Tibial artery (tissue), 4 donors: Measurements from ENCODE around the gene EHD1.

ENCODE experiments used
- DNase-seq, 2 donors: peaks; one replicate each; pipeline ENCODE4 v3.0.0-alpha.2; 2019
- H3K27ac ChIP-seq, 2 donors: fragments of 200-600 bp; sonication (generic) in 1 of 2; 1 replicate in 1 of 2; 2 replicates in 1 of 2; pipeline ENCODE4 v1.5.1; 2018 to 2019; ENCODE audit warnings: mild to moderate bottlenecking in 1 of 2
- H3K27me3 ChIP-seq, 2 donors: fragments of 200-600 bp; sonication (generic) in 1 of 2; one replicate each; pipeline versions ENCODE4 v1.5.1 to v1.6.0; 2016 to 2019
- H3K36me3 ChIP-seq, 3 donors: fragments of 200-600 bp; sonication (generic) in 2 of 3; one replicate each; pipeline ENCODE4 v1.5.1; 2016 to 2019; ENCODE audit warnings: mild to moderate bottlenecking in 2 of 3
- H3K4me1 ChIP-seq, 4 donors: fragments of 200-600 bp; sonication (generic) in 2 of 4; 1 replicate in 3 of 4; 2 replicates in 1 of 4; pipeline ENCODE4 v1.5.1; 2016 to 2019
- H3K4me3 ChIP-seq, 2 donors: fragments of 200-600 bp; sonication (generic) in 1 of 2; 1 replicate in 1 of 2; 2 replicates in 1 of 2; pipeline ENCODE4 v1.5.1; 2018 to 2019; ENCODE audit warnings: mild to moderate bottlenecking in 2 of 2
- H3K9me3 ChIP-seq, 3 donors: fragments of 200-600 bp; sonication (generic) in 1 of 3; one replicate each; pipeline ENCODE4 v1.5.1; 2016 to 2019
- CTCF ChIP-seq, 2 experiments: fragments of 200-600 bp in 1 of 2; fragments of 450-650 bp in 1 of 2; IDR thresholded peaks; one replicate each; pipeline ENCODE4 v1.5.1; 2017 to 2019; ENCODE audit warnings: antibody characterized with exemption in 2 of 2, mild to moderate bottlenecking in 1 of 2, moderate library complexity in 1 of 2
- intact Hi-C: fragments of 100-400 bp; cut with DNase I; formaldehyde crosslinking; loops from one replicate; pipeline ENCODE4 v1.15.0; 2023; ENCODE audit warnings: low total_unique reads

EHD1 gene

GRCh38 chr11:64835616-64836447 is 42.6 kb downstream of the EHD1 start:
- no peak overlapping the region for H3K27ac ChIP-seq

GRCh38 chr11:64834723-64835615 is 43.5 kb downstream of the EHD1 start:
- Histone ChIP-seq H3K4me3 (no peak overlapping the region), H3K9me3 (no peaks in the 10 kb centered on the region), H3K4me1 (peaks cover 0 to 13% (median 0%) of the 10 kb centered on the region in 4 donors), H3K27me3 (no peaks in the 10 kb centered on the region), H3K36me3 (peaks cover 0 to 69% (median 0%) of the 10 kb centered on the region in 3 donors), H3K27ac (no peak overlapping the region)
- intact Hi-C loops: no loop called here
- no peak for TF ChIP-seq CTCF (IDR thresholded peaks at IDR 0.05)
- no peak for DNase-seq

More at GRCh38 chr11:64835616-64836447, 42.6 kb downstream of the EHD1 start:
- intact Hi-C loops: no loop called here
- TF ChIP-seq CTCF (IDR thresholded peaks at IDR 0.05): no peak
- Histone ChIP-seq H3K4me1 (peaks cover 0 to 13% (median 0%) of the 10 kb centered on the region in 4 donors), H3K9me3 (no peaks in the 10 kb centered on the region), H3K27me3 (no peaks in the 10 kb centered on the region), H3K36me3 (peaks cover 0 to 67% (median 0%) of the 10 kb centered on the region in 3 donors), H3K4me3 (no peak overlapping the region)
- DNase-seq: no peak

- H3K9me3 ChIP-seq: no peaks in the 10 kb centered on the region
- H3K36me3 ChIP-seq: peaks cover 0 to 69% (median 0%) of the 10 kb centered on the region in 3 donors
- intact Hi-C loops: no loop called here
- no peak overlapping the region for H3K4me3 ChIP-seq
- TF ChIP-seq CTCF (IDR thresholded peaks at IDR 0.05): no peak
- H3K27ac ChIP-seq: no peak overlapping the region
- H3K4me1 ChIP-seq: peaks cover 0 to 13% (median 0%) of the 10 kb centered on the region in 4 donors
- no peaks in the 10 kb centered on the region for H3K27me3 ChIP-seq
- no peak for DNase-seq
Measured at GRCh38 chr11:64834031-64834722, 44.2 kb downstream of the EHD1 start.

- no peaks in the 10 kb centered on the region for H3K9me3 ChIP-seq
- no peak for TF ChIP-seq CTCF (IDR thresholded peaks at IDR 0.05)
- peaks cover 0 to 69% (median 0%) of the 10 kb centered on the region in 3 donors for H3K36me3 ChIP-seq
- intact Hi-C loops: no loop called here
- H3K27ac ChIP-seq: no peak overlapping the region
- no peak for DNase-seq
- no peak overlapping the region for H3K4me3 ChIP-seq
- H3K27me3 ChIP-seq: no peaks in the 10 kb centered on the region
- peaks cover 0 to 13% (median 0%) of the 10 kb centered on the region in 4 donors for H3K4me1 ChIP-seq
Measured at GRCh38 chr11:64833509-64833908, 44.9 kb downstream of the EHD1 start.

- Histone ChIP-seq H3K27me3 (no peaks in the 10 kb centered on the region), H3K4me3 (no peak overlapping the region), H3K27ac (no peak overlapping the region), H3K36me3 (peaks cover 0 to 69% (median 0%) of the 10 kb centered on the region in 3 donors), H3K9me3 (no peaks in the 10 kb centered on the region), H3K4me1 (peaks cover 0 to 13% (median 0%) of the 10 kb centered on the region in 4 donors)
- intact Hi-C loops: no loop called here
- no peak for DNase-seq
- TF ChIP-seq CTCF (IDR thresholded peaks at IDR 0.05): no peak
Measured at GRCh38 chr11:64833198-64833502, 45.3 kb downstream of the EHD1 start.
